K562 (cell line): ENCODE results near the gene RGS3. TPM values are rescaled to one million over a fixed set of nuclear protein-coding genes. Genes with fewer than 3 reads are reported as not detected.

ENCODE experiments used
- ATAC-seq: fragments of 200-7000 bp; cut with Tn5 transposase; 3 replicates; pipeline ENCODE4 v1.9.1; 2020; ENCODE audit warnings: moderate library complexity
- BruUV-seq: library from RNA; stranded (reverse); fragments of 400-500 nt; replicated peaks from 2 replicates; lab custom pipeline; 2021; lab: Mats Ljungman, UMichigan
- CTCF ChIA-PET: fragments of 300-600 bp; formaldehyde crosslinking; extraction: SDS; loops from one replicate; lab custom pipeline; 2021; ENCODE audit warnings: low intra/inter-chr PET ratio; lab: Yijun Ruan, JAX
- POLR2A ChIA-PET: fragments of 300-600, 350-650 bp; sonication (Branson Sonifier 250); formaldehyde crosslinking; extraction: SDS; loops from one replicate; lab custom pipeline; 2021; ENCODE audit warnings: antibody characterized with exemption, inconsistent platforms; lab: Yijun Ruan, JAX
- DNase-seq, 4 experiments: peaks; one replicate each; pipeline versions ENCODE4 v3.0.0 to v3.0.0-alpha.2; 2011 to 2018; ENCODE audit warnings: low spot score in 3 of 4, mixed read lengths in 3 of 4; ENCODE audit errors: extremely low read depth in 1 of 4
- FAIRE-seq: peaks from 2 replicates; lab custom pipeline; 2011; peaks lifted over from hg19 to GRCh38; lab: Jason Lieb, UNC
- H2AFZ ChIP-seq: 2 replicates; pipeline ENCODE4 v1.6.0; 2011; ENCODE audit warnings: low read depth, low read length, control low read depth, inconsistent platforms
- H3K27ac ChIP-seq: fragments of 200-600 bp; 3 replicates; pipeline ENCODE4 v1.8.0; 2011; ENCODE audit warnings: low read depth, mild to moderate bottlenecking, control low read depth, inconsistent platforms, low read length, moderate library complexity, mixed read lengths; ENCODE audit errors: extremely low read depth
- H3K27me3 ChIP-seq, 2 experiments: fragments of 300-600 bp in 1 of 2; 2 replicates in 1 of 2; 3 replicates in 1 of 2; pipeline versions ENCODE4 v1.6.0 to v1.8.0; 2011; ENCODE audit warnings: inconsistent platforms in 2 of 2, low read length in 2 of 2, mild to moderate bottlenecking in 1 of 2, mixed read lengths in 1 of 2, moderate library complexity in 1 of 2; ENCODE audit not compliant: control insufficient read depth in 2 of 2, insufficient read depth in 2 of 2
- H3K36me3 ChIP-seq: fragments of 300-600 bp; 3 replicates; pipeline ENCODE4 v1.8.0; 2011; ENCODE audit warnings: mild to moderate bottlenecking, low read length, inconsistent platforms; ENCODE audit not compliant: control insufficient read depth, insufficient read depth
- H3K4me1 ChIP-seq, 2 experiments: fragments of 200-600 bp in 1 of 2; replicated peaks in 1 of 2; 2 replicates in 1 of 2; 3 replicates in 1 of 2; pipeline versions ENCODE4 v1.5.1 to v1.8.0; 2011; ENCODE audit warnings: inconsistent platforms in 2 of 2, low read length in 2 of 2, mild to moderate bottlenecking in 1 of 2, mixed read lengths in 1 of 2, moderate library complexity in 1 of 2; ENCODE audit not compliant: control insufficient read depth in 2 of 2, insufficient read depth in 2 of 2
- H3K4me2 ChIP-seq: 2 replicates; pipeline ENCODE4 v1.6.1; 2011; ENCODE audit warnings: low read length, control low read depth, inconsistent platforms, mixed read lengths; ENCODE audit not compliant: insufficient read depth
- H3K4me3 ChIP-seq: fragments of 200-600 bp; sonication (generic), shearing (Covaris generic); 2 replicates; pipeline ENCODE4 v1.5.1; 2016; ENCODE audit warnings: control low read depth, inconsistent platforms
- H3K79me2 ChIP-seq: fragments of 200-600 bp; 3 replicates; pipeline ENCODE4 v1.8.0; 2011; ENCODE audit warnings: low read length, inconsistent platforms; ENCODE audit not compliant: control insufficient read depth, insufficient read depth
- H3K9ac ChIP-seq, 2 experiments: 2 replicates each; pipeline versions ENCODE4 v1.6.0 to v1.6.1; 2011; ENCODE audit warnings: low read depth in 2 of 2, low read length in 2 of 2, control low read depth in 1 of 2, inconsistent platforms in 1 of 2, mild to moderate bottlenecking in 1 of 2, mixed read lengths in 1 of 2; ENCODE audit not compliant: insufficient read depth in 1 of 2
- H3K9me1 ChIP-seq: one replicate; pipeline ENCODE4 v1.6.0; 2011; ENCODE audit warnings: inconsistent platforms, mild to moderate bottlenecking, low read length, moderate library complexity; ENCODE audit not compliant: control insufficient read depth, insufficient read depth
- H3K9me3 ChIP-seq: replicated peaks from 2 replicates; pipeline ENCODE4 v1.5.1; 2011; ENCODE audit warnings: low read depth, low read length, inconsistent platforms; ENCODE audit not compliant: control insufficient read depth, insufficient read depth
- H4K20me1 ChIP-seq: replicated peaks from 2 replicates; pipeline ENCODE4 v1.6.1; 2011; ENCODE audit warnings: low read length, inconsistent platforms, mixed read lengths; ENCODE audit not compliant: control insufficient read depth, insufficient read depth
- BHLHE40 ChIP-seq: IDR thresholded peaks from 2 replicates; pipeline ENCODE4 v1.6.1; 2011; ENCODE audit warnings: low read length, improper control_type of control experiment
- C11orf30 ChIP-seq: fragments of 450-650 bp; IDR thresholded peaks from 2 replicates; pipeline ENCODE4 v1.6.1; 2016; ENCODE audit warnings: low read depth, mild to moderate bottlenecking
- CC2D1A ChIP-seq: fragments of 450-650 bp; IDR thresholded peaks from 2 replicates; pipeline ENCODE4 v1.6.1; 2017; ENCODE audit warnings: mild to moderate bottlenecking
- DMBX1 ChIP-seq: fragments of 250-450 bp; sonication (Bioruptor Pico); IDR thresholded peaks from 2 replicates; pipeline ENCODE4 v1.8.0; 2022; ENCODE audit warnings: inconsistent platforms, mild to moderate bottlenecking, moderate library complexity, borderline replicate concordance
- NRF1 ChIP-seq, 2 experiments: fragments of 450-650 bp; IDR thresholded peaks in 1 of 2; conservative IDR thresholded peaks in 1 of 2; 2 replicates each; pipeline ENCODE4 v1.6.1; 2014; ENCODE audit warnings: mild to moderate bottlenecking in 2 of 2
- PHB2 ChIP-seq: fragments of 450-650 bp; IDR thresholded peaks from 2 replicates; pipeline ENCODE4 v1.6.1; 2017; ENCODE audit warnings: low read depth
- RAD51 ChIP-seq: fragments of 450-650 bp; IDR thresholded peaks from 2 replicates; pipeline ENCODE4 v1.7.1; 2016; ENCODE audit warnings: low read depth, mild to moderate bottlenecking, borderline replicate concordance
- RBM25 ChIP-seq: fragments of 200-400 bp; formaldehyde crosslinking; IDR thresholded peaks from 2 replicates; pipeline ENCODE4 v1.6.1; 2018; ENCODE audit warnings: low read length, low read depth, moderate library complexity; ENCODE audit not compliant: severe bottlenecking
- SMARCA4 ChIP-seq: fragments of 450-650 bp; IDR thresholded peaks from 2 replicates; pipeline ENCODE4 v1.6.1; 2016
- STAT5A ChIP-seq: IDR thresholded peaks from 2 replicates; pipeline ENCODE4 v1.6.1; 2012; ENCODE audit warnings: low read length, inconsistent platforms, borderline replicate concordance
- SUPT5H ChIP-seq: fragments of 450-650 bp; IDR thresholded peaks from 2 replicates; pipeline ENCODE4 v1.6.1; 2016
- XRCC4 ChIP-seq: IDR thresholded peaks from one replicate; pipeline ENCODE4 v1.6.1; 2011; ENCODE audit not compliant: insufficient read depth, insufficient read length; ENCODE audit errors: extremely low read depth
- XRCC5 ChIP-seq: fragments of 200-400 bp; formaldehyde crosslinking; IDR thresholded peaks from 2 replicates; pipeline ENCODE4 v1.6.1; 2017; ENCODE audit warnings: low read depth, mild to moderate bottlenecking, low read length
- ZEB2 ChIP-seq: fragments of 450-650 bp; IDR thresholded peaks from 2 replicates; pipeline ENCODE4 v1.6.1; 2016
- ZFP1 ChIP-seq: fragments of 450-650 bp; formaldehyde crosslinking; IDR thresholded peaks from 2 replicates; pipeline ENCODE4 v1.4.0; 2020; ENCODE audit warnings: mild to moderate bottlenecking, mixed read lengths
- ZNF133 ChIP-seq: fragments of 250-450 bp; sonication (Bioruptor Pico); IDR thresholded peaks from 2 replicates; pipeline ENCODE4 v1.4.0; 2020; ENCODE audit warnings: mild to moderate bottlenecking
- ZNF316 ChIP-seq: fragments of 450-650 bp; IDR thresholded peaks from 2 replicates; pipeline ENCODE4 v1.6.1; 2016
- WGBS: fragments of 100-300 bp; shearing (Covaris generic); methylation state at CpG from one replicate; pipeline ENCODE4 v1.1.6; 2016; ENCODE audit warnings: low coverage, mixed read lengths; ENCODE audit not compliant: insufficient coverage; ENCODE audit errors: missing lambda C conversion rate; 5-methylcytosine and 5-hydroxymethylcytosine counted together
- in situ Hi-C: fragments of 300-500 bp; cut with MboI; formaldehyde crosslinking; loops from 4 replicates; pipeline ENCODE4 v1.15.0; 2018; ENCODE audit warnings: inconsistent platforms, mixed read lengths
- intact Hi-C: fragments of 100-400 bp; cut with micrococcal nuclease; formaldehyde crosslinking; loops from 2 replicates; pipeline ENCODE4 v1.14.2; 2022
- polyA plus RNA-seq, 8 experiments: library from polyadenylated mRNA; depleted of rRNA in 4 of 8; stranded (reverse) in 5 of 8; unstranded in 3 of 8; fragments of >200 nt; fragmentation: Nextera tagmentation in 2 of 8; fragmentation: Illumina TruSeq in 1 of 8; extraction: Ambion mirVana in 2 of 8; extraction: Trizol in 1 of 8; gene quantifications; 2 replicates each; pipeline versions ENCODE4 v1.2.1 to v1.2.3, GENCODE V29; 2011 to 2014; ENCODE audit warnings: inconsistent platforms in 1 of 8, missing spikeins in 1 of 8
- total RNA-seq, 7 experiments: library from RNA; depleted of rRNA in 6 of 7; stranded (reverse); fragments of >200 nt in 6 of 7; fragmentation: Illumina TruSeq in 2 of 7; extraction: Trizol in 2 of 7; gene quantifications; 2 replicates each; pipeline versions ENCODE4 v1.2.1 to v1.2.3, GENCODE V29; 2011 to 2021; ENCODE audit warnings: low replicate concordance in 1 of 7
- TF ChIP-seq, protein P1 (sequence below): fragments of 150-350 bp; conservative IDR thresholded peaks from 2 replicates; pipeline ENCODE4 v1.6.1; 2014; ENCODE audit warnings: low read length
- TF ChIP-seq, protein P2 (sequence below), 2 experiments: fragments of 450-650 bp in 1 of 2; sonication (generic) in 1 of 2; formaldehyde crosslinking; conservative IDR thresholded peaks; 2 replicates each; pipeline versions ENCODE4 v1.4.0 to v1.8.1; 2020 to 2022; ENCODE audit warnings: mild to moderate bottlenecking in 1 of 2, missing genetic modification reagents in 1 of 2

Gene RGS3
- total and polyA plus RNA-seq, 9 of the 15 experiments (the other 6 are each of a cell fraction or from before 2014, with no cell fraction given) = 0.08 to 2.9 (median 0.95) TPM

DNA sequence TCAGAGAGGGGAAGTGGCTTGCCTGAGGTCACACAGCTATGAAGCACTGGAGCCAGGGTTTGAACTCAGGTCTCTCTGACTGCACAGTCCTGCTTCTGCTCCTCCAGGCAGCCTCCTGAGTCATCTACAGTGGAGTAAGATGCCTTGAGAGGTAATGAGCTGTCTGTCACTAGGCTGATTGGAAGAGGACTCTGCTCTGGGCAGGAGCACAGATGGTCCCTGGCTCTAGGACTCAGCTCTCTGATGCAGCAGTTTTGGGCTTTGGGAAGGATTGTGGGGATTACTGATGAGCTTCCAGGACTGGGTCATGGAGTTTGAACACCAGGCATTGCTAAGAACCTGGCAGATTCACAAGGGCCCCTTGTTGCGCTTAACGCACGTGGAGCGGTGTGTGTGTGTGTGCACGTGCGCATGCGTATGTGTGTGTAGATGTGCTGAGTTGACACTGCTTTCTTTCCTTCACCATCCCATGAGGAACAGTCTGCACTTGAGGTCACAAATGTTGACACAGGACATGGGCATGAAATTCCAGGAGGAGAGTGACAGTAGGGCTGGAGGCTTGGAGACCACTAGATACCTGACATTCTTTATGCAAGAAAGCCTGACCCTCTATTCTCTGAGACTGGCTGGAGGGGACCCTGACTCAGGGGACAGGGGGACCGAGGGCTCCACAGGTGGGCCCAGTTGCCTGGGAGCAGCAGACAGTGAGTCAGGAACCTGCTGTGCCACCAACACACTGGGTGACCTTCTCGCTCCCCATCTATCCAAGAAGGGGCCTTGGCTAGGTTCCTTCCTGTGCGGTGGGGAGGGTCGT lies 170.5 kb downstream of the RGS3 start:
- TF ChIP-seq RBM25 (no peak), C11orf30 (0 out of 2 replicates have a peak, but pooled peaks have one; percentile 19), ZEB2 (no peak), SUPT5H (no peak), XRCC5 (no peak), ZNF133 (CRISPR knock-in tag) (no peak), SMARCA4 (no peak), XRCC4 (no peak), NRF1 (conservative IDR thresholded peaks at IDR 0.05 in 1 of 2, IDR thresholded peaks at IDR 0.05 in 1 of 2) (peak; percentile 67 to 77), DMBX1 (no peak), ZNF316 (peak; percentile 32; the same call in 1 of the 2 replicates), STAT5A (no peak), PHB2 (no peak), ZFP1 (CRISPR knock-in tag) (no peak), BHLHE40 (peak; percentile 46; the same call in 1 of the 2 replicates), RAD51 (no peak), CC2D1A (no peak)
- TF ChIP-seq, protein P1, sequence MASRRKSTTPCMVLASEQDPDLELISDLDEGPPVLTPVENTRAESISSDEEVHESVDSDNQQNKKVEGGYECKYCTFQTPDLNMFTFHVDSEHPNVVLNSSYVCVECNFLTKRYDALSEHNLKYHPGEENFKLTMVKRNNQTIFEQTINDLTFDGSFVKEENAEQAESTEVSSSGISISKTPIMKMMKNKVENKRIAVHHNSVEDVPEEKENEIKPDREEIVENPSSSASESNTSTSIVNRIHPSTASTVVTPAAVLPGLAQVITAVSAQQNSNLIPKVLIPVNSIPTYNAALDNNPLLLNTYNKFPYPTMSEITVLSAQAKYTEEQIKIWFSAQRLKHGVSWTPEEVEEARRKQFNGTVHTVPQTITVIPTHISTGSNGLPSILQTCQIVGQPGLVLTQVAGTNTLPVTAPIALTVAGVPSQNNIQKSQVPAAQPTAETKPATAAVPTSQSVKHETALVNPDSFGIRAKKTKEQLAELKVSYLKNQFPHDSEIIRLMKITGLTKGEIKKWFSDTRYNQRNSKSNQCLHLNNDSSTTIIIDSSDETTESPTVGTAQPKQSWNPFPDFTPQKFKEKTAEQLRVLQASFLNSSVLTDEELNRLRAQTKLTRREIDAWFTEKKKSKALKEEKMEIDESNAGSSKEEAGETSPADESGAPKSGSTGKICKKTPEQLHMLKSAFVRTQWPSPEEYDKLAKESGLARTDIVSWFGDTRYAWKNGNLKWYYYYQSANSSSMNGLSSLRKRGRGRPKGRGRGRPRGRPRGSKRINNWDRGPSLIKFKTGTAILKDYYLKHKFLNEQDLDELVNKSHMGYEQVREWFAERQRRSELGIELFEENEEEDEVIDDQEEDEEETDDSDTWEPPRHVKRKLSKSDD = no peak
- TF ChIP-seq, protein P2, sequence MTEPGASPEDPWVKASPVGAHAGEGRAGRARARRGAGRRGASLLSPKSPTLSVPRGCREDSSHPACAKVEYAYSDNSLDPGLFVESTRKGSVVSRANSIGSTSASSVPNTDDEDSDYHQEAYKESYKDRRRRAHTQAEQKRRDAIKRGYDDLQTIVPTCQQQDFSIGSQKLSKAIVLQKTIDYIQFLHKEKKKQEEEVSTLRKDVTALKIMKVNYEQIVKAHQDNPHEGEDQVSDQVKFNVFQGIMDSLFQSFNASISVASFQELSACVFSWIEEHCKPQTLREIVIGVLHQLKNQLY (CRISPR knock-in tag; conservative IDR thresholded peaks at IDR 0.05) = no peak
- ChIA-PET POLR2A (interaction anchor here (0.6 to 1.1 kb wide), 3 partner anchors 23 to 179 kb away, joined by 3 to 4 read pairs (median 3); no protein-coding TSS in a partner anchor), CTCF (no interaction called here)
- Histone ChIP-seq H3K4me3 (no peak overlapping the region), H3K27ac (no peak overlapping the region), H3K36me3 (no peaks in the 10 kb centered on the region), H3K9me1 (no peaks in the 10 kb centered on the region), H3K4me1 (no peaks in the 10 kb centered on the region; a peak in 1 of 5 replicates), H3K79me2 (no peaks in the 10 kb centered on the region), H3K9ac (no peak overlapping the region), H3K9me3 (no peaks in the 10 kb centered on the region), H2AFZ (no peak overlapping the region), H3K27me3 (peaks cover 7 to 61% of the 10 kb centered on the region in 2 experiments; a peak in 3 of 5 replicates), H4K20me1 (no peaks in the 10 kb centered on the region), H3K4me2 (no peak overlapping the region)
- no peak for FAIRE-seq
- ATAC-seq = no peak
- 30% methylated on average over 11 of the region's 11 CpGs for WGBS
- no peak for DNase-seq
- BruUV-seq = no TSS peak
- intact Hi-C loops (no loop called here), in situ Hi-C loops (no loop called here)
